Frontal cortex (tissue), 4 donors: ENCODE results near the gene CNNM4. TPM values are rescaled to one million over a fixed set of nuclear protein-coding genes. Genes with fewer than 3 reads are reported as not detected.
A peak's percentile ranks its signal among the peaks of the same experiment; 100 is the strongest.

Experiments used
- DNase-seq, 2 donors: peaks; one replicate each; pipeline ENCODE4 v3.0.0; 2012; ENCODE audit warnings: low spot score in 2 of 2
- FAIRE-seq: peaks from 2 replicates; lab custom pipeline; 2012; peaks lifted over from hg19 to GRCh38; lab: Jason Lieb, UNC
- total RNA-seq: library from RNA; depleted of rRNA; stranded (reverse); fragments of >200 nt; gene quantifications from one replicate; pipeline ENCODE4 v1.2.3, GENCODE V29; 2014
- donor health status: control.
- donor health status: control.
- donor health status: control.

Gene CNNM4
- total RNA-seq, 1 donor from 2014 or later, result 5.3 TPM

- no peak for DNase-seq
- FAIRE-seq, result no peak
These were observed 63.6 kb downstream of the CNNM4 start for GRCh38 chr2:96824079-96824870.

GRCh38 chr2:96825057-96825456 lies 64.4 kb downstream of the CNNM4 start:
- no peak for DNase-seq
- no peak for FAIRE-seq

GRCh38 chr2:96826546-96827278 lies 66.0 kb downstream of the CNNM4 start:
- DNase-seq (no peak), FAIRE-seq (no peak)

- DNase-seq (no peak), FAIRE-seq (no peak)
These were observed 67.7 kb downstream of the CNNM4 start for GRCh38 chr2:96828436-96828835.

- DNase-seq (no peak), FAIRE-seq (no peak)
These were observed 68.2 kb downstream of the CNNM4 start for GRCh38 chr2:96828874-96829273.

- DNase-seq (no peak), FAIRE-seq (no peak)
These were observed 69.4 kb downstream of the CNNM4 start for GRCh38 chr2:96830044-96830562.

- FAIRE-seq, result no peak
- DNase-seq, result no peak
These were observed 71.0 kb downstream of the CNNM4 start for GRCh38 chr2:96831679-96832078.

- DNase-seq (no peak), FAIRE-seq (no peak)
These were observed 71.7 kb downstream of the CNNM4 start for GRCh38 chr2:96832408-96832753.

- FAIRE-seq (no peak), DNase-seq (peak in 1 of 2 donors; percentile 43)
These were observed 72.2 kb downstream of the CNNM4 start for GRCh38 chr2:96832754-96833507.

GRCh38 chr2:96835830-96836229 lies 75.1 kb downstream of the CNNM4 start:
- FAIRE-seq (no peak), DNase-seq (no peak)

GRCh38 chr2:96837575-96837974 lies 76.9 kb downstream of the CNNM4 start:
- FAIRE-seq, result no peak
- no peak for DNase-seq

- DNase-seq (no peak), FAIRE-seq (no peak)
These were observed 77.9 kb downstream of the CNNM4 start for GRCh38 chr2:96838345-96839292.

- no peak for FAIRE-seq
These were observed 78.7 kb downstream of the CNNM4 start for GRCh38 chr2:96839293-96839874.

GRCh38 chr2:96839875-96840850 lies 79.5 kb downstream of the CNNM4 start:
- DNase-seq (no peak), FAIRE-seq (no peak)

More at GRCh38 chr2:96839293-96839874, 78.7 kb downstream of the CNNM4 start:
- no peak for DNase-seq

- no peak for DNase-seq
- no peak for FAIRE-seq
These were observed 81.2 kb downstream of the CNNM4 start for GRCh38 chr2:96841701-96842495.

GRCh38 chr2:96842600-96842999 lies 81.9 kb downstream of the CNNM4 start:
- FAIRE-seq, result no peak

More at GRCh38 chr2:96842600-96842999, 81.9 kb downstream of the CNNM4 start:
- DNase-seq, result no peak
